Rectal smooth muscle tissue (tissue), 1 donor: ENCODE results near the gene RGCC.

Experiments
- H3K27ac ChIP-seq: one replicate; pipeline ENCODE4 v1.7.0; 2013; ENCODE audit warnings: low read depth, low read length, inconsistent platforms
- H3K27me3 ChIP-seq: one replicate; pipeline ENCODE4 v1.7.0; 2013; ENCODE audit warnings: low read length; ENCODE audit not compliant: control insufficient read depth, insufficient read depth
- H3K36me3 ChIP-seq: one replicate; pipeline ENCODE4 v1.7.0; 2013; ENCODE audit warnings: low read length; ENCODE audit not compliant: control insufficient read depth, insufficient read depth
- H3K4me1 ChIP-seq: one replicate; pipeline ENCODE4 v1.7.0; 2013; ENCODE audit warnings: low read length; ENCODE audit not compliant: control insufficient read depth, insufficient read depth
- H3K4me3 ChIP-seq: one replicate; pipeline ENCODE4 v1.7.0; 2013; ENCODE audit warnings: low read length
- H3K9ac ChIP-seq: one replicate; pipeline ENCODE4 v1.7.0; 2013; ENCODE audit warnings: low read length

RGCC gene

GRCh38 chr13:41457589-41458186, 338 bp downstream of the RGCC start:
- peak overlapping the region; percentile 61 for H3K4me3 ChIP-seq
- H3K4me1 ChIP-seq, result no peaks in the 10 kb centered on the region
- no peaks in the 10 kb centered on the region for H3K36me3 ChIP-seq
- peaks cover 12% of the 10 kb centered on the region for H3K27me3 ChIP-seq
- H3K27ac ChIP-seq, result no peak overlapping the region
- peak overlapping the region; percentile 4 for H3K9ac ChIP-seq

GRCh38 chr13:41458187-41458760, 924 bp downstream of the RGCC start:
- H3K4me3 ChIP-seq, result peak overlapping the region; percentile 61
- no peaks in the 10 kb centered on the region for H3K36me3 ChIP-seq
- peaks cover 12% of the 10 kb centered on the region for H3K27me3 ChIP-seq
- peak overlapping the region; percentile 4 for H3K9ac ChIP-seq
- H3K4me1 ChIP-seq, result no peaks in the 10 kb centered on the region
- H3K27ac ChIP-seq, result no peak overlapping the region

GRCh38 chr13:41458761-41459431, 1.5 kb downstream of the RGCC start:
- Histone ChIP-seq H3K36me3 (no peaks in the 10 kb centered on the region), H3K9ac (no peak overlapping the region), H3K4me1 (no peaks in the 10 kb centered on the region), H3K27me3 (peaks cover 12% of the 10 kb centered on the region), H3K27ac (no peak overlapping the region), H3K4me3 (peak overlapping the region; percentile 61)

- peaks cover 12% of the 10 kb centered on the region for H3K27me3 ChIP-seq
- no peak overlapping the region for H3K9ac ChIP-seq
- no peaks in the 10 kb centered on the region for H3K36me3 ChIP-seq
- no peaks in the 10 kb centered on the region for H3K4me1 ChIP-seq
- H3K4me3 ChIP-seq, result peak overlapping the region; percentile 61
- no peak overlapping the region for H3K27ac ChIP-seq
These were observed 2.2 kb downstream of the RGCC start for GRCh38 chr13:41459432-41460073.

- no peak overlapping the region for H3K27ac ChIP-seq
- H3K9ac ChIP-seq, result no peak overlapping the region
- no peaks in the 10 kb centered on the region for H3K4me1 ChIP-seq
- no peaks in the 10 kb centered on the region for H3K36me3 ChIP-seq
- H3K4me3 ChIP-seq, result no peak overlapping the region
- peaks cover 12% of the 10 kb centered on the region for H3K27me3 ChIP-seq
These were observed 2.7 kb downstream of the RGCC start for GRCh38 chr13:41460074-41460465.

- peaks cover 12% of the 10 kb centered on the region for H3K27me3 ChIP-seq
- no peaks in the 10 kb centered on the region for H3K36me3 ChIP-seq
- no peak overlapping the region for H3K9ac ChIP-seq
- no peaks in the 10 kb centered on the region for H3K4me1 ChIP-seq
- H3K4me3 ChIP-seq, result no peak overlapping the region
- no peak overlapping the region for H3K27ac ChIP-seq
These were observed 3.6 kb downstream of the RGCC start for GRCh38 chr13:41460930-41461329.

GRCh38 chr13:41461527-41462139, 4.3 kb downstream of the RGCC start:
- H3K36me3 ChIP-seq, result no peaks in the 10 kb centered on the region
- no peak overlapping the region for H3K4me3 ChIP-seq
- no peaks in the 10 kb centered on the region for H3K4me1 ChIP-seq
- H3K27me3 ChIP-seq, result peaks cover 12% of the 10 kb centered on the region
- H3K27ac ChIP-seq, result no peak overlapping the region
- H3K9ac ChIP-seq, result no peak overlapping the region

DNA sequence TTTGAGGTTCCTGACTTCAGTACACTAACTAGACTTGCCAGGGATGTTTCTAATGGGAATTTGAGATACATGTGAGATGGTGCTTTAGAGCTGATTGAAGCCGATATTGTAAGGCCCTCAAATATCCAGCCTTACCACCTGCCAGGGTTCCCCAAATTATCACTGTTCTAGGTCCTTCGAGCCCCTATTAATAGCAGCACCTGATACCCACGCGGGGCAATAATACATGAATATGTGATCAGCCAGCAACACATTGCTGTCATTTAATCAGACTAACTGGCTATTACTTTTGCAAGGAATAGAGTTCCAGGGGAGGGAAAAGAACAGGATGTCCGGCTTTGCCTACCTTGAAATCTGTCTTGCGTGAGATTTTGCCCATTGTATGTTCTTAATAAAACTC, 5.1 kb downstream of the RGCC start:
- Histone ChIP-seq H3K27me3 (peaks cover 12% of the 10 kb centered on the region), H3K4me1 (no peaks in the 10 kb centered on the region), H3K27ac (no peak overlapping the region), H3K4me3 (no peak overlapping the region), H3K9ac (no peak overlapping the region), H3K36me3 (no peaks in the 10 kb centered on the region)

DNA sequence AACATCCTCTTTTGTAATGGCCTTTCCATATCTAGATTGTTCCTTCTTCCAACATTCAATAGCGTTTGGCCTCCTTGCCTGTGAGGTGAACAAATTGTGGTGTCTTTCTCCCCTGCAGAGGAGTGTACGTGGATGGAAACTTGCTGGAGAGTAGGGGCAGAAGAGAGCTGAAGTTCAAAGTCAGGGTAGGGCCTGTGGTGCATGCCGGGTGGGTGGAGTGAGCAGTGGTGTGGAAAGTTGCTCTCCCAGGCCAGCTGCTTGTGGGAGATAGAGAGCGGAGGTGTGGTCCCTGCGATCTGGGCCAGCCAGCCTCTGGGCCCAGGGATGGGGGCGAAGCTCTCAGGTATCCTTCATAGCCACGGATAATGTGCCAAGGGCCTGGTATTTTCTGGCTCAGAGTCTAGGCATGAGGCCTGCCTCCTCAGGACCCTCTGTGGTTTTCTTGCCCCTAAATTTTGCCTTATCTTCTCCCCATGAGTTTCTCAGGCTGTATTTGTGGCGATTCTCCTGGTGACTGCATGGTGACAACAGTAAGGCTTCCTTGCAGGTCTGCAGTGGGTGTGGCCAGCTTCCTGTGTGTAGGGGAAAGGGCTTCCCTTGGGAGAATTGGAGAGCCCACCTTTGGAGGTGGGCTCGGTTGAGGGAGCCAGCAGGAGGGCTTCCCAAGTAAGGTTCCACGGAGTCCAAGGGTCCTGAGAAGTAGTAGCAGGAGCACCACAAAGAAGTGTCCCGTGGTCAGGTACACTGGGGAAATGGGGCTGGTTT, 6.7 kb downstream of the RGCC start:
- Histone ChIP-seq H3K36me3 (no peaks in the 10 kb centered on the region), H3K27ac (no peak overlapping the region), H3K4me1 (peaks cover 7% of the 10 kb centered on the region), H3K27me3 (peaks cover 3% of the 10 kb centered on the region), H3K9ac (no peak overlapping the region), H3K4me3 (no peak overlapping the region)

DNA sequence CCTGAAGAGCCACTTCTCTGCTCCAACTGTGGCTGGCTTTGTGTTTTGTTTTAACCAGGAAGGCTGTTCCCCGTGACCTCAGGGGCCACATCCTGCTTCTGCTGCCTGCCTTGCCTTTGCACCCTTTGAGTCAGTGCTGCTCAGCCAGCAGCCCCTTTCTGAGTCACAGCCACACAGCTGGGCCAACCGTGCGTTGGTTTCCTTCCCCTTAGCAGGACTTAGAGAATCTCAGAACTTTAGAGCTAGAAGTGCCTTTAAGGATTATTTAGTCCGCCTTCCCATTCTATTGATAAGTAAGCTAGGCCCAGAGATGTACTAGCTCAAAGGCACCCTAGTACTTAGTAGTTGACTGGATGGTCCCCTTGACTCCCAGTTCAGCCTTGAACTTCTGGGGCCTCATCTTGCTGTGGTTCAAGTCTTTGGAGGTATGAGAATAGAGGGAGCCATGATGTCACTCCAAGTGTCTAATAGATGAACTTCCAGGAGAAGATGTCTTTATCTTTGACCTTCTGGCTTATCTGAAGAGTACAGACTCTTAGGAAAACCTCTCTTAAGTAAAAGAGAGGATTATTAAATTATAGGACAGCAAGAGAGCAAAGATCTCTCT, 8.0 kb downstream of the RGCC start:
- no peak overlapping the region for H3K9ac ChIP-seq
- H3K4me3 ChIP-seq, result no peak overlapping the region
- H3K4me1 ChIP-seq, result peaks cover 7% of the 10 kb centered on the region
- peaks cover 3% of the 10 kb centered on the region for H3K27me3 ChIP-seq
- H3K36me3 ChIP-seq, result no peaks in the 10 kb centered on the region
- H3K27ac ChIP-seq, result no peak overlapping the region

DNA sequence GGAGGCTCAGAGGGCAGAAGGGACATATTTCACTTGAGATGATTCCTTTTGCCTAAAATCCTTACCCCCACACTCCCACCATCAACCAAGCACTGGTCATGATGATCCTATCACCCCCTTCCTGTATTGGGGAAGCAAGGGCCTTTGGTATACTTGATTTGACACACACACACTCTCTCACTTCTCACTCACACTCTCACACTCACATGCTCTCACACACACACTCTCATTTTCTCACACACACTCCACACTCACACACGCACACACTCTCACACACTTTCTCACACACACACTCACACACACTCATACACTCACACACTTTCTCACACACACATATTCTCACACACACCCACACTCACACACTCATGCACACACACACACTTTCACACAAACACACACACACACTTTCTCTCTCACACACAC, 8.6 kb downstream of the RGCC start:
- Histone ChIP-seq H3K27ac (no peak overlapping the region), H3K36me3 (no peaks in the 10 kb centered on the region), H3K27me3 (peaks cover 3% of the 10 kb centered on the region), H3K4me3 (no peak overlapping the region), H3K4me1 (peaks cover 7% of the 10 kb centered on the region), H3K9ac (no peak overlapping the region)
